ENCODE data around the gene ZNF428. TPM values are rescaled to one million over a fixed set of nuclear protein-coding genes. Genes with fewer than 3 reads are reported as not detected.

ZNF428 gene
- total and polyA plus RNA-seq, 2 of the 8 experiments (the other 6 are each of a cell fraction or from before 2014, with no cell fraction given): 7.8 to 16.7 TPM

DNA sequence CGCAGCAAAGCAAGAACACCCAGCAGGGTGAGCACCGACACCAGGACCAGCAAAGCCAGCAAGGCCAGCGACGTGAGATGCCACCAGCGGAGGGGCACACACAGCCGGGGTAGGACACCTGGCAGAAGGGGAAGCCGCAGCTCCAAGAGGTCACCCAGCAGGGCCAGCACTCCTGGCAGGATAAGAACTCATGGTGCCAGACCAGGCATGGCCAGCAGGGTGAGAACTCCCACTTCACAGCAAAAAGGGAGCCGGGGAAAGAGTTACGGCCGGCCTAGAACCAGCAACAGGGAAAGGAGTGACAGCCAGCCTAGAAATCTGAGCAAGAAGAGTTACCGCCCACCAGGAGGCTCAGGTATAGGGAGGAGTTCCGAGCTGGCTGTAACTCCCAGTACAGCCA is 7.1 kb downstream of the ZNF428 start:
- Histone ChIP-seq H2AFZ (ENCODE audit: low read length) (no peak overlapping the region), H2BK12ac (ENCODE audit: low read depth, low read length) (no peak overlapping the region), H2BK120ac (replicated peaks; ENCODE audit: low read depth, low read length) (no peak overlapping the region), H3K9ac (replicated peaks in 1 of 4; ENCODE audit: extremely low read depth in 1 of 4, low read depth in 3 of 4, low read length in 3 of 4) (no peak overlapping the region), H4K5ac (ENCODE audit: insufficient read length, low read depth, low read length) (no peak overlapping the region), H3K4me1 (replicated peaks in 1 of 4; ENCODE audit: control insufficient read depth in 3 of 4, insufficient read depth in 4 of 4, low read length in 3 of 4) (no peaks in the 10 kb centered on the region), H3K4ac (replicated peaks; ENCODE audit: insufficient read length, low read depth, low read length) (no peak overlapping the region), H3K27ac (ENCODE audit: low read depth, low read length) (no peak overlapping the region), H3K4me3 (ENCODE audit: extremely low read depth in 1 of 4, insufficient read depth in 2 of 4, low read depth in 3 of 4, low read length in 4 of 4) (no peak overlapping the region), H3K79me1 (ENCODE audit: low read depth, low read length) (peaks cover 7% of the 10 kb centered on the region; the same call in 1 of the 2 replicates), H3K18ac (ENCODE audit: extremely low read depth, low read length) (no peak overlapping the region), H3K56ac (replicated peaks; ENCODE audit: insufficient read length, low read depth, low read length) (no peak overlapping the region), H3K4me2 (ENCODE audit: insufficient read depth in 1 of 2, low read depth in 2 of 2, low read length in 2 of 2) (no peak overlapping the region), H4K8ac (ENCODE audit: extremely low read depth, insufficient read depth, low read length) (no peak overlapping the region; the same call in 1 of the 2 replicates), H2BK20ac (ENCODE audit: low read length) (no peak overlapping the region), H4K20me1 (replicated peaks in 1 of 2; ENCODE audit: control insufficient read depth in 1 of 2, insufficient read depth in 2 of 2, low read length in 2 of 2) (peaks cover 0 to 8% of the 10 kb centered on the region in 2 experiments), H3K79me2 (ENCODE audit: control insufficient read depth in 1 of 2, insufficient read depth in 2 of 2, low read length in 2 of 2) (peaks cover 0 to 9% of the 10 kb centered on the region in 2 experiments; a peak in 2 of 4 replicates), H3K27me3 (replicated peaks in 1 of 4; ENCODE audit: control insufficient read depth in 3 of 4, extremely low read depth in 1 of 4, insufficient read depth in 3 of 4, low read length in 3 of 4) (no peaks in the 10 kb centered on the region), H2AK5ac (ENCODE audit: low read depth, low read length) (no peak overlapping the region), H3K36me3 (ENCODE audit: control insufficient read depth in 2 of 4, insufficient read depth in 4 of 4, low read length in 3 of 4) (peaks cover 0 to 4% (median 1%) of the 10 kb centered on the region in 4 experiments; a peak in 2 of 8 replicates), H3K23ac (ENCODE audit: insufficient read length) (no peak overlapping the region), H3K23me2 (ENCODE audit: low read depth, low read length) (no peaks in the 10 kb centered on the region), H2BK5ac (ENCODE audit: low read depth, low read length) (no peak overlapping the region), H3K14ac (ENCODE audit: insufficient read length) (no peak overlapping the region), H3K9me3 (ENCODE audit: insufficient read depth in 2 of 2, low read depth in 1 of 2, low read length in 1 of 2) (no peaks in the 10 kb centered on the region; a peak in 1 of 4 replicates), H2BK15ac (ENCODE audit: low read length) (no peak overlapping the region), H4K91ac (replicated peaks; ENCODE audit: insufficient read length, low read length) (no peak overlapping the region)
- POLR2A ChIA-PET (ENCODE audit: partially characterized antibody): interaction anchor here (1.8 kb wide), 1 partner anchor 12 kb away, joined by 6 read pairs; no protein-coding TSS in a partner anchor
- DNase-seq (ENCODE audit: low read depth in 1 of 2, low spot score in 2 of 2) (no peak), FAIRE-seq (no peak)
- 89% methylated on average over 12 of the region's 12 CpGs; no CpG with 5 or more reads in 1 of the 2 experiments for WGBS, 2 experiments (ENCODE audit: extremely low coverage in 1 of 2, insufficient coverage in 1 of 2, insufficient read length in 1 of 2, insufficient replicate concordance in 2 of 2, low coverage in 1 of 2, low lambda C conversion rate in 2 of 2, missing lambda C conversion rate in 1 of 2)
- TF ChIP-seq CBX8 (IDR thresholded peaks at IDR 0.05; ENCODE audit: borderline replicate concordance, low read depth, low read length) (no peak), EZH2 (IDR thresholded peaks at IDR 0.05; ENCODE audit: low read depth, low read length, severe bottlenecking) (no peak), RAD21 (IDR thresholded peaks at IDR 0.05 in 1 of 2, conservative IDR thresholded peaks at IDR 0.05 in 1 of 2; ENCODE audit: low read depth in 2 of 2, low read length in 2 of 2) (no peak), GABPA (IDR thresholded peaks at IDR 0.05; ENCODE audit: borderline replicate concordance, insufficient read depth, low read length) (no peak), KDM1A (IDR thresholded peaks at IDR 0.05; ENCODE audit: borderline replicate concordance, low read length) (no peak), RNF2 (IDR thresholded peaks at IDR 0.05; ENCODE audit: borderline replicate concordance, low read depth, low read length, missing control alignments, poor library complexity, severe bottlenecking) (no peak), POLR2AphosphoS5 (IDR thresholded peaks at IDR 0.05; ENCODE audit: low read depth, low read length) (no peak)
- TF ChIP-seq, protein P1, sequence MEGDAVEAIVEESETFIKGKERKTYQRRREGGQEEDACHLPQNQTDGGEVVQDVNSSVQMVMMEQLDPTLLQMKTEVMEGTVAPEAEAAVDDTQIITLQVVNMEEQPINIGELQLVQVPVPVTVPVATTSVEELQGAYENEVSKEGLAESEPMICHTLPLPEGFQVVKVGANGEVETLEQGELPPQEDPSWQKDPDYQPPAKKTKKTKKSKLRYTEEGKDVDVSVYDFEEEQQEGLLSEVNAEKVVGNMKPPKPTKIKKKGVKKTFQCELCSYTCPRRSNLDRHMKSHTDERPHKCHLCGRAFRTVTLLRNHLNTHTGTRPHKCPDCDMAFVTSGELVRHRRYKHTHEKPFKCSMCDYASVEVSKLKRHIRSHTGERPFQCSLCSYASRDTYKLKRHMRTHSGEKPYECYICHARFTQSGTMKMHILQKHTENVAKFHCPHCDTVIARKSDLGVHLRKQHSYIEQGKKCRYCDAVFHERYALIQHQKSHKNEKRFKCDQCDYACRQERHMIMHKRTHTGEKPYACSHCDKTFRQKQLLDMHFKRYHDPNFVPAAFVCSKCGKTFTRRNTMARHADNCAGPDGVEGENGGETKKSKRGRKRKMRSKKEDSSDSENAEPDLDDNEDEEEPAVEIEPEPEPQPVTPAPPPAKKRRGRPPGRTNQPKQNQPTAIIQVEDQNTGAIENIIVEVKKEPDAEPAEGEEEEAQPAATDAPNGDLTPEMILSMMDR (IDR thresholded peaks at IDR 0.05; ENCODE audit: control extremely low read depth in 1 of 3, insufficient read depth in 1 of 3, low read depth in 1 of 3, low read length in 3 of 3): 0 out of 4 replicates have a peak, but pooled peaks of 1 of the 3 experiments have one; percentile 10
- CTCF ChIA-PET (ENCODE audit: partially characterized antibody): interaction anchor here (1.2 to 1.8 kb wide), 2 partner anchors 13 to 26 kb away, joined by 3 to 9 read pairs; no protein-coding TSS in a partner anchor
